GM12875 (cell line): ENCODE results near the gene OR2B2.

Experiments
- H3K4me3 ChIP-seq: one replicate; pipeline ENCODE4 v1.5.1; 2011; ENCODE audit warnings: low read depth, low read length, control low read depth
- TF ChIP-seq, protein P1 (sequence below): IDR thresholded peaks from 2 replicates; pipeline ENCODE4 v1.5.1; 2011; ENCODE audit warnings: low read depth, mild to moderate bottlenecking, control low read depth, inconsistent platforms, low read length, moderate library complexity, borderline replicate concordance; ENCODE audit not compliant: insufficient read depth

OR2B2 gene

DNA sequence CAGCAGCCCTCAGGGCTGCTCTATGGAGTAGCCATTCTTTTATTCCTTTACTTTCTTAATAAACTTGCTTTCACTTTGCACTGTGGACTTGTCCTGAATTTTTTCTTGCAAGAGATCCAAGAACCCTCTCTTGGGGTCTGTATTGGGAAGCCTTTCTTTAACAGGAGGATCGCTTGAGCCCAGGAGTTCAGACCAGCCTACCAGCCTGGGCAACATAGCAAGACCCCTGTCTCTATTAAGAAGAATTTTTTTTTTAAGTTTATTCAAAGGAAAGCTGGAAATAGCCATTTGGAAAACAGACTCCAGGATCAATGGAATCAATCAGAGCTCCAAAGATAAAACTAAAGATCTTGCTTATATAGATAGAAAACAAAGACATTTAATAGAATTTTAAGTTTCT, 29.1 kb downstream of the OR2B2 start:
- H3K4me3 ChIP-seq = no peak overlapping the region
- TF ChIP-seq, protein P1, sequence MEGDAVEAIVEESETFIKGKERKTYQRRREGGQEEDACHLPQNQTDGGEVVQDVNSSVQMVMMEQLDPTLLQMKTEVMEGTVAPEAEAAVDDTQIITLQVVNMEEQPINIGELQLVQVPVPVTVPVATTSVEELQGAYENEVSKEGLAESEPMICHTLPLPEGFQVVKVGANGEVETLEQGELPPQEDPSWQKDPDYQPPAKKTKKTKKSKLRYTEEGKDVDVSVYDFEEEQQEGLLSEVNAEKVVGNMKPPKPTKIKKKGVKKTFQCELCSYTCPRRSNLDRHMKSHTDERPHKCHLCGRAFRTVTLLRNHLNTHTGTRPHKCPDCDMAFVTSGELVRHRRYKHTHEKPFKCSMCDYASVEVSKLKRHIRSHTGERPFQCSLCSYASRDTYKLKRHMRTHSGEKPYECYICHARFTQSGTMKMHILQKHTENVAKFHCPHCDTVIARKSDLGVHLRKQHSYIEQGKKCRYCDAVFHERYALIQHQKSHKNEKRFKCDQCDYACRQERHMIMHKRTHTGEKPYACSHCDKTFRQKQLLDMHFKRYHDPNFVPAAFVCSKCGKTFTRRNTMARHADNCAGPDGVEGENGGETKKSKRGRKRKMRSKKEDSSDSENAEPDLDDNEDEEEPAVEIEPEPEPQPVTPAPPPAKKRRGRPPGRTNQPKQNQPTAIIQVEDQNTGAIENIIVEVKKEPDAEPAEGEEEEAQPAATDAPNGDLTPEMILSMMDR = no peak

DNA sequence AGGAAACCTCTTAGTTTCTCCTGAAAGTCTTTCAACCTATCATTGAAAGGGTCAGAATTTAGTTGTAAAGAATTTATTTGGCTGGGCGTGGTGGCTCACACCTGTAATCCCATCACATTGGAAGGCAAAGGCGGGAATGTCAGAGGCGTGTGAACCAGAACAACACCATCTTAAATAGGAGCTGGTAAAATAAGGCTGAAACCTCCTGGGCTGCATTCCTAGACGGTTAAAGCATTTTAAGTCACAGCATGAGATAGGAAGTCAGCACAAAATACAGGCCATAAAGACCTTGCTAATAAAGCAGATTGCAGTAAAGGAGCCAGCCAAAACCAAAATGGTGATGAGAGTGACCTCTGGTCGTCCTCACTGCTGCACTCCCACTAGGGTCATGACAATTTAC, 29.6 kb downstream of the OR2B2 start:
- no peak overlapping the region for H3K4me3 ChIP-seq
- TF ChIP-seq, protein P1 = no peak

DNA sequence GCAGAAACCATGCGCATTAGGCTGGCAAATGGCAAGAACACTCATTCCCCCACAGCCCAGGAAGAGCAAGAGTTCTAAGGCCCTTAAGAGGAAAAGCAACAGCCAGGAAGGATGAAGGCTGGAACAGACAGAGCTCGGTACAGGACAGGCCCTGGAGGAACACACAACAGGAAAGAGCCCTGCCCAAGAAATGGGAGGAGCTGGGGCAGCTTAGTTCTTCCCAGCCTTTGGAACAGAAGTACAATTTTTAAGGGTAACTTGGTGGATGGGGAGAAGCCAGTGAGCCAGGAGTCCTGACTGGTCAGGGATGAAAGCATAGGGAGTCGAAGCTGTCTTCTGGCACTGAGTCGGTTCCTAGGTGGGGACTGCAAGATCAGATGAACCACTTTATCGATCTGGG, 32.4 kb downstream of the OR2B2 start:
- TF ChIP-seq, protein P1 = no peak
- H3K4me3 ChIP-seq = no peak overlapping the region

DNA sequence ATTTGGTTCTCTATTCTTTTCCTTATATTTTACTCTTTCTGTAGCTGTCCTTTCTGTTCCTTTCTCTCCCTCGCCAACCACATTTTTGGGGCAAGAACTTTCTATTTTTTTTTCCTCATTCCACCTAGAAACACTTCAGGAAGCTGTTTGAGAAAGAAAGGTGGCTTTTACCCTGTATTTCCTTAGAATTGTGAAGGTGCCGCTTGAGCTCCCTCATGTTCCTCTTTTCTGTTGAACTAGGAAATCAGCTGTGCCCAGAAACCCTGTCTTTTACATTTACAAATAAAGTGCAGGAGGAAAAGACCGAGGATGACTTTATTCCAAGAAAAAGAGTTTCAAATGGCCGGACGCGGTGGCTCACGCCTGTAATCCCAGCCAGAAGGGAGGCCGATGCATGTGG, 38.2 kb downstream of the OR2B2 start:
- H3K4me3 ChIP-seq = no peak overlapping the region
- TF ChIP-seq, protein P1 = no peak

DNA sequence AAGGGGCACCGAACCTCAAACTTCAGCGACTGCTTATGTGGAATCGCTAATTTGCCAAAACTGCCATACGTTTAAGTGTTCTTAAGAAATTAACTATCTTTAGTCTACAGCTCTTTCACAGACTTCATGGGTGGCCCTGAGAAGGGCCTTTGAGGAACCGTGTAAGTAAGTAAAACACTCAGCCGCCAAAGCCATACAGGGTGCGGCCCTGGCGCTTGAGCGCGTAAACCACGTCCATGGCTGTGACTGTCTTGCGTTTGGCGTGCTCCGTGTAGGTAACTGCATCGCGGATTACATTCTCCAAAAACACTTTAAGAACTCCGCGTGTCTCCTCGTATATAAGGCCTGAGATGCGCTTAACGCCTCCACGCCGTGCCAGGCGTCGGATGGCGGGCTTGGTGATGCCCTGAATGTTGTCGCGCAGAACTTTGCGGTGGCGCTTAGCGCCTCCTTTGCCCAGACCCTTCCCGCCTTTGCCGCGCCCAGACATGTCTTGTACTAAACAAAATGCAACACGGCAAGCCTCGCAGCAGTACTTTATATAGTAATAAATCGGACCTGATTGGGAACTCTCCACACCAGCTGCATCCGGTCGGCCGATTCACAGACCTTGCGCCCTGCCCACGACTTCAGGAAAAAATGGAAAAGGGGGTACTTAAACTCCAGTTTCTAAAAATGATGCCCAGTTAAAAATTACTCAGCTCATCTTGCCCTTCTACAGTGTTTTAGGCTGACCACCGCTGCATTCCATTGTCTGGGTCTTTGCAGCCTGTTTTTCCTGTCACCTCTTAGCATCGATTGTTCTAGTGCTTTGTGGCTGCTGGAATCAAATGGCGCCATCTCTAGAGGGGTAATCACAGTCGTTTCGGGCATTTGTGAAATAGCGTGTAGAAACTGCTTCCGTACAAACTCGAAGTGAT, 38.9 kb downstream of the OR2B2 start:
- peak overlapping the region; percentile 48 for H3K4me3 ChIP-seq
- TF ChIP-seq, protein P1 = no peak

DNA sequence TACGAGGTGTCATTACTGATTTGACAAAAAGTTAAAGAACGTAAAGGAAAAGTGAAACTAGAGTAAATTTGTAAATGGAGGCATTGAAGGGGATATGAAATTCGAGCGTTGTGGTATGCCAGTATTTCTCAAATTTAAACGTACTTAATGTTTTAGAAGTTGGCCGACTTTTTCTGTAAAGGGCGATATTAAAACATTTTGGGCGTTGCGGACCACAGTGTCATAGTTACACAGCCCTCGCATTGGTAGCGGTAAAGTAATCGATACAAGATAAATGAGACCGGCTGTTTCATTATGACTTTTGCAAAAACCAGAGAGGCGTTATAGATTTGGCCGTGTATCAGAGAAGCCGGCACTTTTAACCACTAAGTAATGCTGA, 39.6 kb downstream of the OR2B2 start:
- peak overlapping the region; percentile 48 for H3K4me3 ChIP-seq
- TF ChIP-seq, protein P1 = no peak
